Hepatocyte (in vitro differentiated cells): ENCODE results near the gene ROBO1.
A peak's percentile ranks its signal among the peaks of the same experiment; 100 is the strongest.

Experiments used
- CTCF ChIP-seq: fragments of 200-600 bp; sonication (generic); IDR thresholded peaks from 2 replicates; pipeline ENCODE4 v1.5.1; 2016; ENCODE audit warnings: antibody characterized with exemption, mild to moderate bottlenecking; ENCODE audit not compliant: poor library complexity
- EZH2 ChIP-seq: fragments of 200-600 bp; sonication (generic); IDR thresholded peaks from 2 replicates; pipeline ENCODE4 v1.6.1; 2016; ENCODE audit warnings: antibody characterized with exemption, mild to moderate bottlenecking, borderline replicate concordance

GRCh38 chr3:78659386-78659987 lies 1108.3 kb downstream of the ROBO1 start:
- TF ChIP-seq CTCF, result peak; percentile 80
- TF ChIP-seq EZH2, result no peak
